Measurements from ENCODE around the gene SBK1. TPM values are rescaled to one million over a fixed set of nuclear protein-coding genes. Genes with fewer than 3 reads are reported as not detected.

The SBK1 gene
- total RNA-seq, 1 experiment from 2014 or later = 0.02 TPM

- peak; percentile 40 for DNase-seq (ENCODE audit: low read depth)
Measured at GRCh38 chr16:28304214-28304613, 11.9 kb downstream of the SBK1 start.

GRCh38 chr16:28307936-28308335 lies 15.6 kb downstream of the SBK1 start:
- DNase-seq (ENCODE audit: low read depth) = no peak

GRCh38 chr16:28308794-28309584 lies 16.7 kb downstream of the SBK1 start:
- DNase-seq (ENCODE audit: low read depth) = no peak

- no peak for DNase-seq (ENCODE audit: low read depth)
Measured at GRCh38 chr16:28309811-28310311, 17.5 kb downstream of the SBK1 start.

GRCh38 chr16:28310796-28311195 lies 18.5 kb downstream of the SBK1 start:
- no peak for DNase-seq (ENCODE audit: low read depth)

GRCh38 chr16:28311413-28311812 lies 19.1 kb downstream of the SBK1 start:
- no peak for DNase-seq (ENCODE audit: low read depth)

GRCh38 chr16:28311913-28312312 lies 19.6 kb downstream of the SBK1 start:
- no peak for DNase-seq (ENCODE audit: low read depth)

GRCh38 chr16:28312327-28312726 lies 20.0 kb downstream of the SBK1 start:
- DNase-seq (ENCODE audit: low read depth) = no peak

- DNase-seq (ENCODE audit: low read depth) = no peak
Measured at GRCh38 chr16:28313587-28313986, 21.3 kb downstream of the SBK1 start.

GRCh38 chr16:28316054-28316453 lies 23.7 kb downstream of the SBK1 start:
- DNase-seq (ENCODE audit: low read depth) = no peak

- peak; percentile 31 for DNase-seq (ENCODE audit: low read depth)
Measured at GRCh38 chr16:28317040-28317880, 24.9 kb downstream of the SBK1 start.

- no peak for DNase-seq (ENCODE audit: low read depth)
Measured at GRCh38 chr16:28318042-28318744, 25.9 kb downstream of the SBK1 start.

- no peak for DNase-seq (ENCODE audit: low read depth)
Measured at GRCh38 chr16:28319476-28320022, 27.2 kb downstream of the SBK1 start.

- no peak for DNase-seq (ENCODE audit: low read depth)
Measured at GRCh38 chr16:28320023-28320561, 27.8 kb downstream of the SBK1 start.

GRCh38 chr16:28320741-28321140 lies 28.4 kb downstream of the SBK1 start:
- no peak for DNase-seq (ENCODE audit: low read depth)

GRCh38 chr16:28321700-28322411 lies 29.5 kb downstream of the SBK1 start:
- DNase-seq (ENCODE audit: low read depth) = peak; percentile 23

GRCh38 chr16:28324235-28324886 lies 32.0 kb downstream of the SBK1 start:
- DNase-seq (ENCODE audit: low read depth) = no peak

GRCh38 chr16:28324887-28325279 lies 32.6 kb downstream of the SBK1 start:
- no peak for DNase-seq (ENCODE audit: low read depth)

GRCh38 chr16:28326881-28327610 lies 34.7 kb downstream of the SBK1 start:
- peak; percentile 43 for DNase-seq (ENCODE audit: low read depth)
